ENCODE measurements around the gene CGB3.
"Not testable (repeated sequence)": the region's sequence is repeated elsewhere in the genome, so short reads cannot be mapped to it uniquely, and the experiment has no call there.

CGB3 gene

DNA sequence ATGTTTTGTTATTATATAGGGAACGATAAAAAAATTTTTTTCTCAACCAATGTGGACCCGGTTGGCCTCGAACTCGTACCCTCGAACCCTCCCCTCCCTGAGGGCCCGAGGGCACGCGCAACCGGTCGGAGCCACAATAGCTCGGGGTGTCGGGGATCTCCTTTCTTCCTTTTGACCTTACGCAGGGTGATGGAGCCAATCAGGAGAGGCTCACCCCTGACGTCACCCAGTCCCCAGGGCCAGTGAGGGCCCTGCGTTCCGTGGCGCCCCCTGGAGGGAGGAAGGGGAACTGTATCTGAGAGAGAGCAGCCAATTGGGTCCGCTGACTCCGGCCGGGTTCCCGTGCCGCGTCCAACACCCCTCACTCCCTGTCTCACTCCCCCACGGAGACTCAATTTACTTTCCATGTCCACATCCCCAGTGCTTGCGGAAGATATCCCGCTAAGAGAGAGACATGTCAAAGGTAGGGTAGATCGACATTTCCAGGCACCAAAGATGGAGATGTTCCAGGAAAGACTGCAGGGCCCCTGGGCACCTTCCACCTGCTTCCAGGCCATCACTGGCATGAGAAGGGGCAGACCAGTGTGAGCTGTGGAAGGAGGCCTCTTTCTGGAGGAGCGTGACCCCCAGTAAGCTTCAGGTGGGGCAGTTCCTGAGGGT, 7.6 kb upstream of the CGB3 start, which contains the start of gene CGB2:
TSS of gene CGB2 (plus strand) at position 249 of the 660 bp plus-strand sequence. CDS start at position 455, 206 bp downstream.
- TF ChIP-seq, protein P1, sequence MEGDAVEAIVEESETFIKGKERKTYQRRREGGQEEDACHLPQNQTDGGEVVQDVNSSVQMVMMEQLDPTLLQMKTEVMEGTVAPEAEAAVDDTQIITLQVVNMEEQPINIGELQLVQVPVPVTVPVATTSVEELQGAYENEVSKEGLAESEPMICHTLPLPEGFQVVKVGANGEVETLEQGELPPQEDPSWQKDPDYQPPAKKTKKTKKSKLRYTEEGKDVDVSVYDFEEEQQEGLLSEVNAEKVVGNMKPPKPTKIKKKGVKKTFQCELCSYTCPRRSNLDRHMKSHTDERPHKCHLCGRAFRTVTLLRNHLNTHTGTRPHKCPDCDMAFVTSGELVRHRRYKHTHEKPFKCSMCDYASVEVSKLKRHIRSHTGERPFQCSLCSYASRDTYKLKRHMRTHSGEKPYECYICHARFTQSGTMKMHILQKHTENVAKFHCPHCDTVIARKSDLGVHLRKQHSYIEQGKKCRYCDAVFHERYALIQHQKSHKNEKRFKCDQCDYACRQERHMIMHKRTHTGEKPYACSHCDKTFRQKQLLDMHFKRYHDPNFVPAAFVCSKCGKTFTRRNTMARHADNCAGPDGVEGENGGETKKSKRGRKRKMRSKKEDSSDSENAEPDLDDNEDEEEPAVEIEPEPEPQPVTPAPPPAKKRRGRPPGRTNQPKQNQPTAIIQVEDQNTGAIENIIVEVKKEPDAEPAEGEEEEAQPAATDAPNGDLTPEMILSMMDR (conservative IDR thresholded peaks at IDR 0.05), result peak; percentile 53
- H3K27ac ChIP-seq, result not testable (repeated sequence)

DNA sequence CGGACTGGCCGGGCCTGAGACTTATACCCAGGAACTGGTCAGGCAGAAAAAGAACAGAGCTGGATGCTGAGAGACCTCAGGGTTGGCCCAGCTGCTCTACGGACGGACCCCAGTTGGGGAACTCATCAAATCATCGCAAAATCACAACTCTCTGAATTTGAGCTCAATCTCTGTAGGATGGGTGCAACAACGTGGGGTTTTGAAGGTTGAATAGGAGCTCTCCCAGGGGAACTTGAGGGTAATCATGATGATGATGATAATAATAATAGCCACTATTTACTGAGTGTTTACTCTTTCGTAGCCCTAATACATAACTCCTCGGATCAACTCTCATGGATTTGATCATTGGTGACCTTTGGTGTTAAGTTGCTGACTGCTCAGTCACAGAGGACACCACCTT, 6.2 kb upstream of the CGB3 start:
- H3K27ac ChIP-seq, result not testable (repeated sequence)

- not testable (repeated sequence) for H3K27ac ChIP-seq
Measured at GRCh38 chr19:49029749-49030148, 5.6 kb upstream of the CGB3 start.

DNA sequence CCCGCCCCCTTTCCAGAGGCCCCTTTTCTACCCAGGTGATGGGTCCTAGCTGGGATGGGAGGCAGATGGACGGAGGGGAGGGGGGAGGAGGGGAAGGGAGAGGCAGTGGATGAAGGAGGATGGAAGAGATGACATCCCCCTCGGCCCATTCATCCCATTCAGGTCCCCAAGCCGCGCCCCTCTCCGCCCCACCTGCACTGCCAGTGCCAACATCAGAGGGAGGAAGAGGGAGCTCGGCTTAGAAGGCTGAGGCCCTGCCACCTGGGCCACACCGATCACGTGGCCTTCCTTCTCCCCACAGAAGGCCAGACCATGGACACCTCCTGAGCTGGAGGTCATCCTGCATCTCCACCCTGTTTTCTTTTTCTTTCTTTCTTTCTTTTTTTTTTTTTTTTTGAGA, 4.6 kb upstream of the CGB3 start:
- H3K27ac ChIP-seq, result not testable (repeated sequence)

DNA sequence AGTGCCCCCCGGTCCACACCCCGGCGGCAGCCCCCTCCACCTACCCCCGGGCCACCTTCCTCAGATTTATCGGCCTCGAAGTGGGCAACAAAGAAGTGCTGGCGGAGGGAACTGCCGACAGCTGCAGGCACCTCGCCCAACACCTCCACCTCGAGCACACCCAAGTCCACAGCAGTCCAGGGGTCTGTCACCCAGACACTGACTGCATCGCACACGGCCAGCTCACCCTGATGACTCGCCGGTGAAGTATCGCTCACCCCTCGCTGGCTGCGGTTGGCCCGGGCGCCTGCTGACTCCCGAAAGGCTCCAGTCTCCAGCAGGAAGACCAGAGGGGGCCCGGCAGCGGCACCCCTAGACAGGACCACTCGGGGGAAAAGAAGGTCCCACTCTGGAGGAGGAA, 1.5 kb upstream of the CGB3 start:
- not testable (repeated sequence) for H3K27ac ChIP-seq

DNA sequence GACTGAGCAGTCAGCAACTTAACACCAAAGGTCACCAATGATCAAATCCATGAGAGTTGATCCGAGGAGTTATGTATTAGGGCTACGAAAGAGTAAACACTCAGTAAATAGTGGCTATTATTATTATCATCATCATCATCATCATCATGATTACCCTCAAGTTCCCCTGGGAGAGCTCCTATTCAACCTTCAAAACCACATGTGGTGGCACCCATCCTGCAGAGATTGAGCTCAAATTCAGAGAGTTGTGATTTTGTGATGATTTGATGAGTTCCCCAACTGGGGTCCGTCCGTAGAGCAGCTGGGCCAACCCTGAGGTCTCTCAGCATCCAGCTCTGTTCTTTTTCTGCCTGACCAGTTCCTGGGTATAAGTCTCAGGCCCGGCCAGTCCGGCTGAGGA, 955 bp upstream of the CGB3 start:
- H3K27ac ChIP-seq, result not testable (repeated sequence)

GRCh38 chr19:49022116-49022515, 2.0 kb downstream of the CGB3 start:
- TF ChIP-seq, protein P1 (conservative IDR thresholded peaks at IDR 0.05), result no peak
- no peak for TF ChIP-seq ZFX (IDR thresholded peaks at IDR 0.05)
- H3K27ac ChIP-seq, result no peak overlapping the region

GRCh38 chr19:49020931-49021895, 2.9 kb downstream of the CGB3 start:
- TF ChIP-seq, protein P1 (conservative IDR thresholded peaks at IDR 0.05), result no peak
- no peak for TF ChIP-seq ZFX (IDR thresholded peaks at IDR 0.05)
- H3K27ac ChIP-seq, result no peak overlapping the region

GRCh38 chr19:49020342-49020741, 3.8 kb downstream of the CGB3 start:
- H3K27ac ChIP-seq, result no peak overlapping the region
- TF ChIP-seq ZFX (IDR thresholded peaks at IDR 0.05), result no peak
- TF ChIP-seq, protein P1 (conservative IDR thresholded peaks at IDR 0.05), result no peak

- TF ChIP-seq ZFX (IDR thresholded peaks at IDR 0.05), result no peak
- TF ChIP-seq, protein P1 (conservative IDR thresholded peaks at IDR 0.05), result no peak
- H3K27ac ChIP-seq, result no peak overlapping the region
Measured at GRCh38 chr19:49019242-49019932, 4.7 kb downstream of the CGB3 start.

- not testable (repeated sequence) for H3K27ac ChIP-seq
Measured at GRCh38 chr19:49018388-49019241, 5.5 kb downstream of the CGB3 start.
